Lung (tissue), 12 donors: ENCODE measurements around the gene CASZ1. TPM values are rescaled to one million over a fixed set of nuclear protein-coding genes. Genes with fewer than 3 reads are reported as not detected.

ENCODE experiments used
- ATAC-seq: fragments of 200-7000 bp; cut with Tn5 transposase; one replicate; pipeline ENCODE4 v1.9.1; 2020; ENCODE audit warnings: moderate number of reproducible peaks; ENCODE audit not compliant: insufficient read depth, low FRiP score
- DNase-seq, 3 donors: peaks; one replicate each; pipeline ENCODE4 v3.0.0-alpha.2; 2013 to 2017
- H3K27ac ChIP-seq, 2 donors: one replicate each; pipeline ENCODE4 v1.5.1; 2013; ENCODE audit warnings: mild to moderate bottlenecking in 2 of 2, moderate library complexity in 2 of 2, control low read depth in 1 of 2, inconsistent platforms in 1 of 2, low read depth in 1 of 2, low read length in 1 of 2
- H3K27me3 ChIP-seq, 3 donors: one replicate each; pipeline ENCODE4 v1.5.1; 2013; ENCODE audit warnings: low read length in 2 of 3; ENCODE audit not compliant: control insufficient read depth in 3 of 3, insufficient read depth in 3 of 3
- H3K36me3 ChIP-seq, 4 donors: one replicate each; pipeline ENCODE4 v1.5.1; 2013; ENCODE audit warnings: low read length in 4 of 4, mild to moderate bottlenecking in 1 of 4, moderate library complexity in 1 of 4; ENCODE audit not compliant: control insufficient read depth in 4 of 4, insufficient read depth in 4 of 4
- H3K4me1 ChIP-seq, 5 donors: one replicate each; pipeline ENCODE4 v1.5.1; 2013; ENCODE audit warnings: low read length in 5 of 5, mild to moderate bottlenecking in 2 of 5, moderate library complexity in 1 of 5; ENCODE audit not compliant: control insufficient read depth in 5 of 5, insufficient read depth in 5 of 5
- H3K4me3 ChIP-seq: one replicate; pipeline ENCODE4 v1.5.1; 2013; ENCODE audit warnings: mild to moderate bottlenecking, control low read depth, moderate library complexity
- H3K9ac ChIP-seq, 2 donors: one replicate each; pipeline ENCODE4 v1.5.1; 2013; ENCODE audit warnings: low read length in 2 of 2, control low read depth in 1 of 2; ENCODE audit not compliant: insufficient read depth in 1 of 2
- H3K9me3 ChIP-seq, 4 donors: one replicate each; pipeline ENCODE4 v1.5.1; 2013; ENCODE audit warnings: low read length in 3 of 4, mild to moderate bottlenecking in 1 of 4, moderate library complexity in 1 of 4; ENCODE audit not compliant: control insufficient read depth in 4 of 4, insufficient read depth in 3 of 4
- WGBS, 2 donors: extraction: QIAGEN DNeasy Blood & Tissue Kit; methylation state at CpG; one replicate each; pipeline ENCODE4 v1.1.7; 2013; 5-methylcytosine and 5-hydroxymethylcytosine counted together
- polyA plus RNA-seq, 2 donors: library from polyadenylated mRNA; stranded (reverse); fragments of 200-250 nt; gene quantifications; one replicate each; pipeline ENCODE4 v1.2.1, GENCODE V29; 2013
- total RNA-seq, 2 donors: library from RNA; depleted of rRNA in 1 of 2; stranded (reverse); fragments of >200 nt in 1 of 2; gene quantifications; one replicate each; pipeline ENCODE4 v1.2.1, GENCODE V29; 2014 to 2021
- TF ChIP-seq, protein P1 (sequence below): IDR thresholded peaks from 2 replicates; pipeline ENCODE4 v1.5.1; 2012; ENCODE audit warnings: mild to moderate bottlenecking; ENCODE audit errors: control extremely low read depth, extremely low read depth
- donor health status: control.
- donor health status: control.
- donor health status: Bipolar disorder and iron deficiency.
- donor health status: healthy.
- donor health status: DM: yes; HTN: yes; CAD: no.

CASZ1 gene
- total and polyA plus RNA-seq, 4 donors, result 10.3 to 69.9 (median 40.5) TPM

DNA sequence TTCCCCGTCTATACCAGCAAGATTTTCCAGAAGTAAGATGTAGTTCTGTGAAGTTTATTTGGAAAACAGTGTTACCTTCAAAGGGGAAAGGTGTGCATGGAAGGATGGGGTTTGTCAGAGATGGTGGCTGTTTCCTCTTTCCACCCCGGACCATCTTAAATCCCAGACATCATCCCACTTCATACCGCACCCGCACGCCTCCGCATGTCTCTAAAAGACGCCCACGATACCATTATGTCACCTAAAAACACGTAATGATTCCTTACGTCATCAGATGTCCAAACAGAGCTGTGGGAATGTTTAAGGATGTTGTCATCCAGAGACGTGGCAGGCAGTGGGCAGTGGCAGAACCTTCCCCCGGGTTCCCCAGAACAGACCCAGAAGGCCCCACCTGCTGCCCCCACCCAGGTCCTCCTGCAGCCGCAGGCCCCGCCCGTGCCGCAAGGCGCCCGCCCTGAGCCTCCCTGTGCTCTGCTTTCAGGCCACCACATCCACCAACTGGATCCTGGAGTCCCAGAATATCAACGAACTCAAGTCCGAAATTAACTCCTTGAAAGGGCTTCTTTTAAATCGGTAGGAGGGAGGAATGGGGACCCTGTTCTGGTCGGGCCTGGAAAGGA is 169.5 kb downstream of the CASZ1 start:
- Histone ChIP-seq H3K27me3 (no peaks in the 10 kb centered on the region), H3K4me1 (peaks cover 0 to 20% (median 3%) of the 10 kb centered on the region in 5 donors), H3K27ac (no peak overlapping the region), H3K9ac (no peak overlapping the region), H3K9me3 (no peaks in the 10 kb centered on the region), H3K4me3 (no peak overlapping the region), H3K36me3 (peaks cover 3 to 36% (median 10%) of the 10 kb centered on the region in 4 donors)
- no peak for DNase-seq
- WGBS, 2 donors, result 87 to 90% methylated on average over 22 of the region's 22 CpGs
- no peak for ATAC-seq
- TF ChIP-seq, protein P1, sequence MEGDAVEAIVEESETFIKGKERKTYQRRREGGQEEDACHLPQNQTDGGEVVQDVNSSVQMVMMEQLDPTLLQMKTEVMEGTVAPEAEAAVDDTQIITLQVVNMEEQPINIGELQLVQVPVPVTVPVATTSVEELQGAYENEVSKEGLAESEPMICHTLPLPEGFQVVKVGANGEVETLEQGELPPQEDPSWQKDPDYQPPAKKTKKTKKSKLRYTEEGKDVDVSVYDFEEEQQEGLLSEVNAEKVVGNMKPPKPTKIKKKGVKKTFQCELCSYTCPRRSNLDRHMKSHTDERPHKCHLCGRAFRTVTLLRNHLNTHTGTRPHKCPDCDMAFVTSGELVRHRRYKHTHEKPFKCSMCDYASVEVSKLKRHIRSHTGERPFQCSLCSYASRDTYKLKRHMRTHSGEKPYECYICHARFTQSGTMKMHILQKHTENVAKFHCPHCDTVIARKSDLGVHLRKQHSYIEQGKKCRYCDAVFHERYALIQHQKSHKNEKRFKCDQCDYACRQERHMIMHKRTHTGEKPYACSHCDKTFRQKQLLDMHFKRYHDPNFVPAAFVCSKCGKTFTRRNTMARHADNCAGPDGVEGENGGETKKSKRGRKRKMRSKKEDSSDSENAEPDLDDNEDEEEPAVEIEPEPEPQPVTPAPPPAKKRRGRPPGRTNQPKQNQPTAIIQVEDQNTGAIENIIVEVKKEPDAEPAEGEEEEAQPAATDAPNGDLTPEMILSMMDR, result no peak

DNA sequence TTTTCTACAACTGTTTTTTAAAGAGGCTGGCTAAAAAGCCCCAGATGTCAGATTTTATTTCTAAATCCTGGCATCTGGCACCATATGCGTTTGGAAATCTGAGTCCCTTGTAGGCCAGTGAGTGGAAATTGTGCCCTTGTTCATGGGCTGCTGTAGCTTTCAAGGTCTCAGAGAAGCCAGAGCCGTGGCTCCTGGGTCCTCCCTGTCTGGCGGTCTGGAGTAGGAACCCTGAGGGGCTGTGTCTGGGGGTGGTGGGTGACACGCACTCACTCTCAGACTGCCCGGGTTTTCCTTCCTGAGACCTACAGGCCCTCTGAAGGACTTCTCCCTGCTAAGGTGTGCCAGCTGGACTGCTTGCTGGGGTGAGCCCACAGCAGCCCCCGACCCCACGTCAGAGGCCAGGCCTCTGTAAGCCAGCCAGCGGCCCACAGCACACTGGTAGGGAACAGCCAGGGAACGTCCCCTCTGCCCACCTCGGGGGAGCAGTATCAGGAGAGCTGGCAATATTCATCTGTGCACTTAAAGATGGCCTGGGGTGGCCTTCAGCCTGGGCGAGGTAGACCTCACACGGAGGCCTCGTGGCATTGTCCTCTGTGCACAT is 170.2 kb downstream of the CASZ1 start:
- TF ChIP-seq, protein P1, result no peak
- Histone ChIP-seq H3K36me3 (peaks cover 3 to 38% (median 8%) of the 10 kb centered on the region in 4 donors), H3K27me3 (no peaks in the 10 kb centered on the region), H3K9ac (no peak overlapping the region), H3K4me3 (no peak overlapping the region), H3K9me3 (no peaks in the 10 kb centered on the region), H3K4me1 (peaks cover 0 to 15% (median 3%) of the 10 kb centered on the region in 5 donors), H3K27ac (no peak overlapping the region)
- WGBS, 2 donors, result 93 to 97% methylated on average over 13 of the region's 13 CpGs
- no peak for DNase-seq
- ATAC-seq, result no peak

DNA sequence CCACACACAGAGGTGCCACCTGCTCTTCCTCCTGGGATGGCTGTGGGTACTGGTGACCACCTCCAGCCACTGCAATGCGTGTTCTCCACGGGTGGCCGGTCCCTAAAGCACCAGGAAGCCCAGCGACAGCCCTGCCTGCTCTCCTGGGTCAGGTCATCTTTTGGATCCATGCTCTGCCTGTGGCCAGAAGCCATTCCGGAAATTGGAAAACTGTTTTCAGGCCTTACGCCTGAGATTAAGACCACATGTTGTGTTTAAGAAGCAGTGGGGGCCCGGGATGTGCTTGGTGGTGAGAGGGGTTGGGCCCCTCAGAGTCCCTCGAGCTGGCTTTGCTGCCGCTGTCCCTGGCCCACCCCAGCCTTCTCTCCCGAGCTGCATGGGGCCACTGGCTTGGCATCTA is 170.9 kb downstream of the CASZ1 start:
- peak in 2 of 3 donors; percentile 30 to 63 for DNase-seq
- no peak overlapping the region for H3K9ac ChIP-seq
- 84 to 89% methylated on average over 10 of the region's 10 CpGs for WGBS, 2 donors
- no peaks in the 10 kb centered on the region for H3K9me3 ChIP-seq
- no peaks in the 10 kb centered on the region for H3K27me3 ChIP-seq
- peaks cover 2 to 36% (median 5%) of the 10 kb centered on the region in 4 donors for H3K36me3 ChIP-seq
- no peak overlapping the region for H3K27ac ChIP-seq
- TF ChIP-seq, protein P1, result no peak
- no peak overlapping the region for H3K4me3 ChIP-seq
- H3K4me1 ChIP-seq, result peaks cover 0 to 15% (median 0%) of the 10 kb centered on the region in 5 donors
- no peak for ATAC-seq
